ENCODE data around the gene WDR62. TPM values are rescaled to one million over a fixed set of nuclear protein-coding genes. Genes with fewer than 3 reads are reported as not detected.
A peak's percentile ranks its signal among the peaks of the same experiment; 100 is the strongest.

Gene WDR62
- total RNA-seq, 3 donors from 2014 or later: 1.6 to 4.1 (median 1.9) TPM

DNA sequence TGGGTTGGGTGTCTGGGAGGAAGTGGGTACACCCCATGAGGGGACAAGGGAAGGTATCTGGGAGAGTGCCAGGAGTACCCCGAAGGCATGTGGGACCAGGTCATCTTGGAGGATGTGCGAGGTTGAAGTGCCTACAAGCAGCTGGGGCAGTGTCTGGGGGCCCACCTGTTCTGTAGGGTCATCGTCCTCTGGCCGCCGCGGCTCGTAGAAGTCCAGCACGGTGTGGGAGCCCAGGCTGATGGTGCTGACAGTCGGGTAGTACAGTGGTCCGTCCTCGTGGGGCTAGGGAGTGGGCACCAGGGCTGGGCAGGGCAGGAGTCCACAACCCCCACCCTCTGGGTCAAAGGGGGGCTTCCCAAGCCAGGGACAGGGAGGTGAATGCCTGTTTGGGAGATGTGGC, 44.3 kb upstream of the WDR62 start:
- intact Hi-C loops (cut with DNase I, micrococcal nuclease): no loop called here
- no peak for TF ChIP-seq CTCF (IDR thresholded peaks at IDR 0.05)

DNA sequence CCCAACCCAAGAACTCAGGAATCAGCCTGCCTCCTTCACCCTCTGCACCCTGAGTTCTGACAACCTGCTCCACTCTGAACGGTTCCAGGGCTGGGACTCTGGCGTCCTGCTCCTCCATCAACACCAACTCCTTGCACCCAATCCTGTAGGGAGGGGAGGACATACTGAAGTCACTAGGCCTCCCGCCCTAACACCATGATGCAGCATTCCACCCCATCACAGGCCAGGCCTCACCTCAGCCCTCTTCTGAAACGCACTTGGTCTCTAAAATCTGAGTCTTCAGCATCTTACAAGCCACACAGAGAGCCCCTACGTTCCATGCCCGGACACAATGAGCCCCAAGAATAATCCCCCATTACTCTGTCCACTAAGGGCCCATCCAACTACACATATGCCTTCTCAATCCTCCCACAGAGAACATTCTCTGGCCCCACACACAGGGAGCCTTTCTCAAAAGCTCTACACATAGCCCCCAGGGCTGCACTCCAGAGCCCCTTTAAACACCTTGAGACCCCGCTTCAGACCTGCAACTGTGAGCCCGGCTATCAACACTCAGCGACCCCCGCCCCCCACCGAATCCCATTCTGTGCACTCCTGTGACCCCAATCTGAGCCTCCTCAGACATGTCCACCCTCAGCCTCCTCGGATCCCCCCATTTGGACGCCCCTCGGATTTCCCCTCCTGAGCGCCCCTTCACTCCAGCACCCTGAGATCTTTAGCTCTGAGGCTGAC, 41.3 kb upstream of the WDR62 start:
- Histone ChIP-seq H3K9me3 (no peaks in the 10 kb centered on the region), H3K4me1 (ENCODE audit: low read depth) (peaks cover 19% of the 10 kb centered on the region), H3K4me3 (peak overlapping the region; percentile 42), H3K36me3 (ENCODE audit: low read depth) (no peaks in the 10 kb centered on the region)
- peak; percentile 31 to 59 (median 50) for DNase-seq
- intact Hi-C loops (cut with DNase I, micrococcal nuclease): no loop called here
- no peak for TF ChIP-seq CTCF (IDR thresholded peaks at IDR 0.05)
- no peak for ATAC-seq

More for the DNA sequence above, 44.3 kb upstream of the WDR62 start:
- ATAC-seq (no peak), DNase-seq (no peak)
- Histone ChIP-seq H3K9me3 (no peaks in the 10 kb centered on the region), H3K4me1 (ENCODE audit: low read depth) (peaks cover 19% of the 10 kb centered on the region), H3K36me3 (ENCODE audit: low read depth) (no peaks in the 10 kb centered on the region), H3K4me3 (no peak overlapping the region)

DNA sequence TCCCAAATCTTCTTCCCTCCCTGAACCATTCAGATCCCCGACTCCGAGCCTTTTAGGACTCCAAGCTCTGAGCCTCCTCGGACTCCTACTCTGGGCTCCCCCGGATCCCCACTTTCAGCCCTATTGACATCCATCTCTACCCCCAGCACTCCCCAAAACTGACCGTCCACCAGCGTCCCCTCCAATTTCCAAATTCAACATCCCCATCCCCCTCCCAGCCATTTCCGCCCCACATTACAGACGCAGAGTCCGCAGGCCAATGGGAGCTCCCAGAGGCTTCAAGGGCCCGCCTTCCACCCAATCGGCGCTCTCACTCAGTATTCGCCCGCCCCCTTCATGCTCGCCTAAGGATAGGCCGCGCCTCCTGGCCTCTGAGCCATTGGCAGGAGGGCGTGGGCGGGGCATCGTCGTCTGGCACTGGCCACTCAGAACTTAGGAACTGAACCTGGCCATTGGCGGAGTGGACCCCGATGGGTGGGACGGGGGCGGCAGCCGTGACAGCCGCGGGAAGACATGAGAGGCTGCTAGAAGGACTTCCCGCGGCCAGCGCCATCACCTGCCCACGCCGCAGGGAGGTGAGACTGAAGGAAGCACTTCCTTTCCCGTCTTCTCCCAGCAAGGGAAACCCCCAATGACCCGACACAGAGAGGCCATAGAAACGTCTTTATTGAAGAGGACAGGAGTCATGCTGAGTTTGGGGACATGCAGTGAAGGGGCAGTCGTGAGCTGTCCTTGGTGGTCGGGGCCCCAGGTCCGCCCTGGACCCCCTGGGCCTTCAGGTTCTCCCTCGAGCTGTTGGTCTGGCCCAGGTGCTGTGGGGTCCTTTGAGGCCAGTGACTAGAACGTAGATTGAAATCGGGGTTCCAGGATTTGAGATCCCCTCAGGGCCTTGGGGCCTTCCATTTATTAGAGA, 40.4 kb upstream of the WDR62 start, which contains the start of gene ALKBH6:
TSS of gene ALKBH6 (minus strand) at position 202 of the 913 bp plus-strand sequence. CDS start 816 bp downstream, outside the sequence.
- no peaks in the 10 kb centered on the region for H3K9me3 ChIP-seq
- DNase-seq (peak; percentile 100), ATAC-seq (peak; percentile 98)
- H3K4me3 ChIP-seq: peak within 1 kb of the TSS; percentile 42
- intact Hi-C loops (cut with DNase I, micrococcal nuclease): no loop called here
- TF ChIP-seq CTCF (IDR thresholded peaks at IDR 0.05): no peak
- H3K36me3 ChIP-seq (ENCODE audit: low read depth): no peaks in the 10 kb centered on the region
- H3K4me1 ChIP-seq (ENCODE audit: low read depth): peaks cover 12% of the 10 kb centered on the region

- no peak for DNase-seq
- H3K36me3 ChIP-seq (ENCODE audit: low read depth): no peaks in the 10 kb centered on the region
- TF ChIP-seq CTCF (IDR thresholded peaks at IDR 0.05): no peak
- no peak overlapping the region for H3K4me3 ChIP-seq
- no peak for ATAC-seq
- H3K9me3 ChIP-seq: no peaks in the 10 kb centered on the region
- intact Hi-C loops (cut with DNase I, micrococcal nuclease): no loop called here
- peaks cover 3% of the 10 kb centered on the region for H3K4me1 ChIP-seq (ENCODE audit: low read depth)
Observed at GRCh38 chr19:36019061-36019670, 35.5 kb upstream of the WDR62 start.

- H3K4me1 ChIP-seq (ENCODE audit: low read depth): no peaks in the 10 kb centered on the region
- intact Hi-C loops (cut with DNase I, micrococcal nuclease): no loop called here
- ATAC-seq (no peak), DNase-seq (no peak)
- no peak for TF ChIP-seq CTCF (IDR thresholded peaks at IDR 0.05)
- no peak overlapping the region for H3K4me3 ChIP-seq
- no peaks in the 10 kb centered on the region for H3K9me3 ChIP-seq
- no peaks in the 10 kb centered on the region for H3K36me3 ChIP-seq (ENCODE audit: low read depth)
Observed at GRCh38 chr19:36023432-36023831, 31.3 kb upstream of the WDR62 start.

Measured in mucosa of descending colon (tissue), 3 donors.